Testis (tissue), 2 donors: ENCODE results near the gene MANBA.

Experiments
- CTCF ChIP-seq, 3 experiments: fragments of 450-650 bp in 2 of 3; fragments of 200-600 bp in 1 of 3; sonication (generic) in 1 of 3; IDR thresholded peaks; one replicate each; pipeline ENCODE4 v1.5.1; 2016 to 2019; ENCODE audit warnings: antibody characterized with exemption in 3 of 3, mild to moderate bottlenecking in 2 of 3, moderate library complexity in 1 of 3
- POLR2A ChIP-seq: fragments of 450-650 bp; IDR thresholded peaks from one replicate; pipeline ENCODE4 v1.6.1; 2017; ENCODE audit warnings: antibody characterized with exemption, mild to moderate bottlenecking, moderate library complexity

DNA sequence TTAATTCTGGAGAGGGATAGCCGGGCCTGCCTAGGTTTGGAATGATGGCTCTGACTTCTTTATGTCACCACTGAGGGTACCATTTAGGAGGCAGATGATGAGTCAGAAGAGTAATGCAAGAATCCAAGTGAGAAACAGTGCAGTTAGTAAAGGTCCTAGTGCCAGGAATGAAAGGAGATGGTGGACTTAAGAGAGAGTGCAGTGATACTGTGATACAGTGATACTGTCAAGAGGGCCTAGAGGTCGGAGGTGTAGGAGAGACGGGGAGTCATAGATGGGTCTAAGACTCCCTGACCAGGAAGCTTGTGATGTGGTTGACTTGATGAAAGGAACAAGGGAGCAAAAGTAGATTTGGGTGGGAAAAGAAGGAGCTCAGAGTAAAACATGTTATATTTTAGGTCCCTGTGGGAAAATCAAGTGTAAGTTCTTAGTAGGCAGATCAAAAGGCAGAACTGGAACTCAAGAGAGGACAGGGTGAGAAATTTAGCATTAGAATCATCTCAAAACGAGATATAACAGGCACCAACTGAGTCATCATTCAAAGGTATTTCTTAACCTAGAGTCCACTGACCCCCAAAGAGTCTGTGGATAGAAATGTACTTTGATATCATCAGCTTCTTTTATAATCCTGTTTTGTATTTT lies 174.6 kb downstream of the MANBA start:
- TF ChIP-seq CTCF (IDR thresholded peaks at IDR 0.05) (no peak), POLR2A (no peak)
